Measurements from ENCODE around the gene ZFP92. TPM values are rescaled to one million over a fixed set of nuclear protein-coding genes. Genes with fewer than 3 reads are reported as not detected.

The ZFP92 gene
- total and polyA plus RNA-seq, 10 of the 15 experiments (the other 5 are each of a cell fraction or from before 2014, with no cell fraction given) = 0.02 to 1.6 (median 0.09) TPM; not detected in 2

GRCh38 chrX:153395613-153396319 is 15.5 kb upstream of the ZFP92 start:
- BruUV-seq (replicated peaks) = no TSS peak
- Histone ChIP-seq H3K4me3 (no peak overlapping the region), H3K27ac (ENCODE audit: control insufficient read depth, insufficient read depth) (no peak overlapping the region), H3K4me1 (ENCODE audit: control insufficient read depth, insufficient read depth, low read length) (no peaks in the 10 kb centered on the region), H3K4me2 (ENCODE audit: control insufficient read depth, insufficient read depth) (no peak overlapping the region), H3K9ac (ENCODE audit: control insufficient read depth, insufficient read depth, low read length) (no peak overlapping the region), H3K9me3 (replicated peaks; ENCODE audit: control insufficient read depth, insufficient read depth, low read length) (no peaks in the 10 kb centered on the region; the same call in 2 of the 3 replicates), H3K79me2 (ENCODE audit: control insufficient read depth, insufficient read depth, low read length) (no peaks in the 10 kb centered on the region), H2AFZ (ENCODE audit: control insufficient read depth, low read depth, low read length) (no peak overlapping the region), H4K20me1 (ENCODE audit: control insufficient read depth, insufficient read depth) (no peaks in the 10 kb centered on the region), H3K27me3 (replicated peaks in 1 of 2; ENCODE audit: control insufficient read depth in 2 of 2, insufficient read depth in 2 of 2, low read length in 1 of 2) (no peaks in the 10 kb centered on the region; a peak in 1 of 4 replicates), H3K36me3 (ENCODE audit: control insufficient read depth in 2 of 2, insufficient read depth in 2 of 2, low read length in 1 of 2) (no peaks in the 10 kb centered on the region)
- intact Hi-C loops (cut with micrococcal nuclease; ENCODE audit: unreplicated experiment) (no loop called here), in situ Hi-C loops (cut with MboI) (no loop called here)
- FAIRE-seq (no peak), ATAC-seq (no peak), DNase-seq (ENCODE audit: low read depth, low spot score) (no peak)
- WGBS (ENCODE audit: insufficient coverage, insufficient replicate concordance, low lambda C conversion rate, missing lambda C conversion rate) = 60% methylated on average over 23 of the region's 26 CpGs
- ChIA-PET SMC1A (ENCODE audit: uncharacterized antibody, unreplicated experiment) (no interaction called here), CTCF (no interaction called here), RAD21 (ENCODE audit: unreplicated experiment) (no interaction called here), POLR2A (no interaction called here)
- no peak for TF ChIP-seq USF1 (IDR thresholded peaks at IDR 0.05; ENCODE audit: borderline replicate concordance, extremely low read length, insufficient read depth, low read depth, low read length)
- TF ChIP-seq DPF2 (IDR thresholded peaks at IDR 0.05) = no peak
- TF ChIP-seq SMAD1 (IDR thresholded peaks at IDR 0.05; ENCODE audit: low read depth, partially characterized antibody) = no peak
- TF ChIP-seq CEBPZ (IDR thresholded peaks at IDR 0.05; ENCODE audit: low read depth, low read length) = no peak
- TF ChIP-seq SMARCA5 (IDR thresholded peaks at IDR 0.05) = no peak
- no peak for TF ChIP-seq SP1 (IDR thresholded peaks at IDR 0.05; ENCODE audit: low read depth, low read length)
- TF ChIP-seq HDAC6 (IDR thresholded peaks at IDR 0.05; ENCODE audit: unreplicated experiment) = no peak
- no peak for TF ChIP-seq MTA3 (IDR thresholded peaks at IDR 0.05; ENCODE audit: borderline replicate concordance, low read length)
- TF ChIP-seq E2F4 (IDR thresholded peaks at IDR 0.05; ENCODE audit: low read depth, low read length) = no peak
- no peak for TF ChIP-seq IKZF2 (IDR thresholded peaks at IDR 0.05)
- TF ChIP-seq FOXM1 (IDR thresholded peaks at IDR 0.05; ENCODE audit: low read depth, low read length) = no peak
- no peak for TF ChIP-seq USF2 (IDR thresholded peaks at IDR 0.05; ENCODE audit: borderline replicate concordance, low read depth, low read length)
- TF ChIP-seq RAD21 (IDR thresholded peaks at IDR 0.05; ENCODE audit: insufficient read depth, low read depth, low read length) = no peak
- TF ChIP-seq RELA (IDR thresholded peaks at IDR 0.05; ENCODE audit: borderline replicate concordance, partially characterized antibody) = no peak
- TF ChIP-seq CBFB (IDR thresholded peaks at IDR 0.05; ENCODE audit: low read depth) = no peak
